ENCODE data around the gene STAB1.
"Not testable (repeated sequence)": the region's sequence is repeated elsewhere in the genome, so short reads cannot be mapped to it uniquely, and the experiment has no call there.

Gene STAB1

GRCh38 chr3:52525680-52526561, 30.8 kb downstream of the STAB1 start:
- no peak for DNase-seq

- not testable (repeated sequence) for DNase-seq
These were observed 31.5 kb downstream of the STAB1 start for GRCh38 chr3:52526671-52527038.

GRCh38 chr3:52527039-52527731, 32.0 kb downstream of the STAB1 start:
- no peak for DNase-seq

GRCh38 chr3:52527732-52528585, 32.8 kb downstream of the STAB1 start:
- no peak for DNase-seq

- no peak for DNase-seq
These were observed 33.6 kb downstream of the STAB1 start for GRCh38 chr3:52528586-52529375.

GRCh38 chr3:52529376-52530333, 34.5 kb downstream of the STAB1 start:
- no peak for DNase-seq

- DNase-seq = no peak
These were observed 36.0 kb downstream of the STAB1 start for GRCh38 chr3:52530918-52531826.

GRCh38 chr3:52531860-52532516, 36.9 kb downstream of the STAB1 start:
- no peak for DNase-seq

GRCh38 chr3:52532517-52532837, 37.3 kb downstream of the STAB1 start:
- DNase-seq = no peak

- peak; percentile 66 for DNase-seq
These were observed 37.9 kb downstream of the STAB1 start for GRCh38 chr3:52532838-52533622.

GRCh38 chr3:52533623-52534280, 38.6 kb downstream of the STAB1 start, which contains the start of gene NT5DC2:
TSS of gene NT5DC2 (minus strand) at chr3:52533857. CDS start at chr3:52533737, 120 bp downstream.
- peak; percentile 87 for DNase-seq

GRCh38 chr3:52534281-52535183, 39.4 kb downstream of the STAB1 start:
- DNase-seq = peak; percentile 68

GRCh38 chr3:52535411-52536111, 40.4 kb downstream of the STAB1 start:
- no peak for DNase-seq

- no peak for DNase-seq
These were observed 40.9 kb downstream of the STAB1 start for GRCh38 chr3:52536112-52536368.

- peak; percentile 95 for DNase-seq
These were observed 41.4 kb downstream of the STAB1 start, which contains the start of gene UQCC5 for GRCh38 chr3:52536369-52537164. TSS of gene UQCC5 (plus strand) at chr3:52536605. CDS start at chr3:52536756, 151 bp downstream.
